Right lobe of liver (tissue), 4 donors: ENCODE results near the gene SLC9A2.

Experiments
- CTCF ChIP-seq, 4 donors: fragments of 200-600 bp in 3 of 4; fragments of 450-650 bp in 1 of 4; IDR thresholded peaks; one replicate each; pipeline versions ENCODE4 v1.5.1 to v1.8.0; 2016 to 2022; ENCODE audit warnings: antibody characterized with exemption in 4 of 4, mild to moderate bottlenecking in 2 of 4
- POLR2A ChIP-seq: fragments of 450-650 bp; IDR thresholded peaks from one replicate; pipeline ENCODE4 v1.6.1; 2017; ENCODE audit warnings: antibody characterized with exemption, mild to moderate bottlenecking
- donor health status: DM: no; HTN: no; CAD: no.
- donor health status: DM: no; HTN: no; CAD: no.
- donor health status: DM: no; HTN: yes; CAD: no.

DNA sequence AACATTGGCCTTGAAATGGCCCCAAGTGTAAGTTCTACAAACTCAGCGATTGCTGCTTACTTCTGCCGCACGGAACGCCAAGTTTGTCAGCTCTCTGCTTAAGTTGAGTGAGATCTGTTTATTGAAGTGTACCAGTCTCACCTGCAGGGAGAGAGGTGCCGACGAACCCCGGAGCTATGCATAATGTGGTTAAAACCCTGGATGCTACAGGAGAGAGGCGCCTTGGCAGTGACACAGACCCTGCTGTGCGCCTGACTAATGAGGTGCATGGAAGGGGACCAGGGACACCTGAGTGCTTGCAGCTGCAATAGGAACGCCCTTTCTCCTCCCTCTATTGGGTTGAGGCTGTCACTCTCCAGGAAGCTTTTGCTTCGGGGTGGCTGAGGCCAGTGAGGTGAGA, 979 bp downstream of the SLC9A2 start:
- TF ChIP-seq CTCF (IDR thresholded peaks at IDR 0.05), result no peak
- TF ChIP-seq POLR2A, result no peak
